Lung (tissue), 12 donors: ENCODE measurements around the gene CTSH. TPM values are rescaled to one million over a fixed set of nuclear protein-coding genes. Genes with fewer than 3 reads are reported as not detected.

Experiments used
- ATAC-seq: fragments of 200-7000 bp; cut with Tn5 transposase; one replicate; pipeline ENCODE4 v1.9.1; 2020; ENCODE audit warnings: moderate number of reproducible peaks; ENCODE audit not compliant: insufficient read depth, low FRiP score
- DNase-seq, 3 donors: peaks; one replicate each; pipeline ENCODE4 v3.0.0-alpha.2; 2013 to 2017
- H3K27ac ChIP-seq, 2 donors: one replicate each; pipeline ENCODE4 v1.5.1; 2013; ENCODE audit warnings: mild to moderate bottlenecking in 2 of 2, moderate library complexity in 2 of 2, control low read depth in 1 of 2, inconsistent platforms in 1 of 2, low read depth in 1 of 2, low read length in 1 of 2
- H3K27me3 ChIP-seq, 3 donors: one replicate each; pipeline ENCODE4 v1.5.1; 2013; ENCODE audit warnings: low read length in 2 of 3; ENCODE audit not compliant: control insufficient read depth in 3 of 3, insufficient read depth in 3 of 3
- H3K36me3 ChIP-seq, 4 donors: one replicate each; pipeline ENCODE4 v1.5.1; 2013; ENCODE audit warnings: low read length in 4 of 4, mild to moderate bottlenecking in 1 of 4, moderate library complexity in 1 of 4; ENCODE audit not compliant: control insufficient read depth in 4 of 4, insufficient read depth in 4 of 4
- H3K4me1 ChIP-seq, 5 donors: one replicate each; pipeline ENCODE4 v1.5.1; 2013; ENCODE audit warnings: low read length in 5 of 5, mild to moderate bottlenecking in 2 of 5, moderate library complexity in 1 of 5; ENCODE audit not compliant: control insufficient read depth in 5 of 5, insufficient read depth in 5 of 5
- H3K4me3 ChIP-seq: one replicate; pipeline ENCODE4 v1.5.1; 2013; ENCODE audit warnings: mild to moderate bottlenecking, control low read depth, moderate library complexity
- H3K9ac ChIP-seq, 2 donors: one replicate each; pipeline ENCODE4 v1.5.1; 2013; ENCODE audit warnings: low read length in 2 of 2, control low read depth in 1 of 2; ENCODE audit not compliant: insufficient read depth in 1 of 2
- H3K9me3 ChIP-seq, 4 donors: one replicate each; pipeline ENCODE4 v1.5.1; 2013; ENCODE audit warnings: low read length in 3 of 4, mild to moderate bottlenecking in 1 of 4, moderate library complexity in 1 of 4; ENCODE audit not compliant: control insufficient read depth in 4 of 4, insufficient read depth in 3 of 4
- WGBS, 2 donors: extraction: QIAGEN DNeasy Blood & Tissue Kit; methylation state at CpG; one replicate each; pipeline ENCODE4 v1.1.7; 2013; 5-methylcytosine and 5-hydroxymethylcytosine counted together
- polyA plus RNA-seq, 2 donors: library from polyadenylated mRNA; stranded (reverse); fragments of 200-250 nt; gene quantifications; one replicate each; pipeline ENCODE4 v1.2.1, GENCODE V29; 2013
- total RNA-seq, 2 donors: library from RNA; depleted of rRNA in 1 of 2; stranded (reverse); fragments of >200 nt in 1 of 2; gene quantifications; one replicate each; pipeline ENCODE4 v1.2.1, GENCODE V29; 2014 to 2021
- TF ChIP-seq, protein P1 (sequence below): IDR thresholded peaks from 2 replicates; pipeline ENCODE4 v1.5.1; 2012; ENCODE audit warnings: mild to moderate bottlenecking; ENCODE audit errors: control extremely low read depth, extremely low read depth
- donor health status: control.
- donor health status: control.
- donor health status: Bipolar disorder and iron deficiency.
- donor health status: healthy.
- donor health status: DM: yes; HTN: yes; CAD: no.

Gene CTSH
- total and polyA plus RNA-seq, 4 donors = 821 to 1,902 (median 1,209) TPM

DNA sequence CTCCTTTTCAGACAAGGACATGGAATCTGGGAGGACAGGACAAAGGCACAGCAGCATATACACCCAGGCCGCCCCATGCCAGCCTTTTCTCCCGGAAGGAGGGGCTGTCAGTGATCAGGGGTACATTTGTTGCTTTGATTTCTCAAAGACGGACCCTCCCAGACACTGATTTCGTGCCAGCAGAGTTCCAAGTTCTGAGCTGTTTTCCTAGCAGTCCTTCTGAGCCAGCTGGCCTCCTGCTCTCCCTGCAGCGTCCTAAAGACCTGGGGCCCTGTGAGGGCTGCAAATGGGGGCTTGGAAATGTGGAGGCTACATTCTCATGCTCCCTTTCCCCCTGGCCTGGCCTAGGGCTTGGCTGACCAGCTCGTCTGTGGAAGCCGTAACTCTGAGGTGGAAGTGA is 22.3 kb downstream of the CTSH start:
- DNase-seq (peak; percentile 35 to 73 (median 38)), ATAC-seq (no peak)
- Histone ChIP-seq H3K27ac (no peak overlapping the region), H3K4me1 (peaks cover 0 to 15% (median 3%) of the 10 kb centered on the region in 5 donors), H3K9me3 (peaks cover 0 to 2% (median 0%) of the 10 kb centered on the region in 4 donors), H3K9ac (no peak overlapping the region), H3K36me3 (peaks cover 7 to 55% (median 21%) of the 10 kb centered on the region in 4 donors), H3K4me3 (no peak overlapping the region), H3K27me3 (no peaks in the 10 kb centered on the region)
- 87 to 90% methylated on average over 7 of the region's 7 CpGs for WGBS, 2 donors
- TF ChIP-seq, protein P1, sequence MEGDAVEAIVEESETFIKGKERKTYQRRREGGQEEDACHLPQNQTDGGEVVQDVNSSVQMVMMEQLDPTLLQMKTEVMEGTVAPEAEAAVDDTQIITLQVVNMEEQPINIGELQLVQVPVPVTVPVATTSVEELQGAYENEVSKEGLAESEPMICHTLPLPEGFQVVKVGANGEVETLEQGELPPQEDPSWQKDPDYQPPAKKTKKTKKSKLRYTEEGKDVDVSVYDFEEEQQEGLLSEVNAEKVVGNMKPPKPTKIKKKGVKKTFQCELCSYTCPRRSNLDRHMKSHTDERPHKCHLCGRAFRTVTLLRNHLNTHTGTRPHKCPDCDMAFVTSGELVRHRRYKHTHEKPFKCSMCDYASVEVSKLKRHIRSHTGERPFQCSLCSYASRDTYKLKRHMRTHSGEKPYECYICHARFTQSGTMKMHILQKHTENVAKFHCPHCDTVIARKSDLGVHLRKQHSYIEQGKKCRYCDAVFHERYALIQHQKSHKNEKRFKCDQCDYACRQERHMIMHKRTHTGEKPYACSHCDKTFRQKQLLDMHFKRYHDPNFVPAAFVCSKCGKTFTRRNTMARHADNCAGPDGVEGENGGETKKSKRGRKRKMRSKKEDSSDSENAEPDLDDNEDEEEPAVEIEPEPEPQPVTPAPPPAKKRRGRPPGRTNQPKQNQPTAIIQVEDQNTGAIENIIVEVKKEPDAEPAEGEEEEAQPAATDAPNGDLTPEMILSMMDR = no peak

GRCh38 chr15:78921940-78922339 is 22.9 kb downstream of the CTSH start:
- Histone ChIP-seq H3K27ac (no peak overlapping the region), H3K9ac (no peak overlapping the region), H3K4me3 (no peak overlapping the region), H3K4me1 (peaks cover 0 to 15% (median 3%) of the 10 kb centered on the region in 5 donors), H3K27me3 (no peaks in the 10 kb centered on the region), H3K36me3 (peaks cover 7 to 51% (median 19%) of the 10 kb centered on the region in 4 donors), H3K9me3 (no peaks in the 10 kb centered on the region)
- WGBS, 2 donors = 84 to 89% methylated on average over 14 of the region's 14 CpGs
- ATAC-seq (no peak), DNase-seq (no peak)
- TF ChIP-seq, protein P1 = no peak

DNA sequence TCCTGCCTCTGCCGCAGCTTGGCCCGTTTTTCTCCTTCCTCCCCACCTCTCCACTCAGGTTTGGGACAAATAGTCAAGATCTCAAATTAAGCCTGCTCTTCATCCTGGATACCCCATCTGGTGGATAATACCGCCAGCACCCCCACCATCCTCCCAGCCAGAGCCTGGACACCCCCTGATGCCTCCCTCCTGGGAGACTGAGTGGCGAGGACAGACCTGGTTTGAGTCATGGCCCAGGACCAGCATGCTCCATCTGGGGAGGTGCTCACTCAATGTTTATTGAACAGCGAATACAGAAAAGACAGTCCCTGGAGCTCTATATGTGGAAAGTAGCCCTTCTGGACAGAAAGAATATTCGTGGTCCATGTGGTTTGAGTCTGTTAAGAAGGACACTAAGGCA is 23.3 kb downstream of the CTSH start:
- 83 to 89% methylated on average over 6 of the region's 6 CpGs for WGBS, 2 donors
- no peak overlapping the region for H3K4me3 ChIP-seq
- no peak overlapping the region for H3K9ac ChIP-seq
- TF ChIP-seq, protein P1 = no peak
- peaks cover 0 to 15% (median 6%) of the 10 kb centered on the region in 5 donors for H3K4me1 ChIP-seq
- no peaks in the 10 kb centered on the region for H3K27me3 ChIP-seq
- no peaks in the 10 kb centered on the region for H3K9me3 ChIP-seq
- no peak for DNase-seq
- peak overlapping the region in 1 of 2 donors; percentile 20 for H3K27ac ChIP-seq
- peaks cover 7 to 48% (median 19%) of the 10 kb centered on the region in 4 donors for H3K36me3 ChIP-seq
- no peak for ATAC-seq

- peak overlapping the region in 1 of 2 donors; percentile 10 for H3K27ac ChIP-seq
- H3K9me3 ChIP-seq = no peaks in the 10 kb centered on the region
- WGBS, 2 donors = 67 to 79% methylated on average over 1 to 3 of the region's 4 CpGs
Measured at GRCh38 chr15:78917888-78918287, 27.0 kb downstream of the CTSH start.

More at GRCh38 chr15:78917888-78918287, 27.0 kb downstream of the CTSH start:
- Histone ChIP-seq H3K4me3 (no peak overlapping the region), H3K36me3 (peaks cover 7 to 38% (median 18%) of the 10 kb centered on the region in 4 donors), H3K27me3 (no peaks in the 10 kb centered on the region), H3K4me1 (peaks cover 0 to 12% (median 8%) of the 10 kb centered on the region in 5 donors), H3K9ac (no peak overlapping the region)
- TF ChIP-seq, protein P1 = no peak
- no peak for ATAC-seq
- DNase-seq = no peak
